ENCODE results near the gene PRKCZ.
A peak's percentile ranks its signal among the peaks of the same experiment; 100 is the strongest.

PRKCZ gene

DNA sequence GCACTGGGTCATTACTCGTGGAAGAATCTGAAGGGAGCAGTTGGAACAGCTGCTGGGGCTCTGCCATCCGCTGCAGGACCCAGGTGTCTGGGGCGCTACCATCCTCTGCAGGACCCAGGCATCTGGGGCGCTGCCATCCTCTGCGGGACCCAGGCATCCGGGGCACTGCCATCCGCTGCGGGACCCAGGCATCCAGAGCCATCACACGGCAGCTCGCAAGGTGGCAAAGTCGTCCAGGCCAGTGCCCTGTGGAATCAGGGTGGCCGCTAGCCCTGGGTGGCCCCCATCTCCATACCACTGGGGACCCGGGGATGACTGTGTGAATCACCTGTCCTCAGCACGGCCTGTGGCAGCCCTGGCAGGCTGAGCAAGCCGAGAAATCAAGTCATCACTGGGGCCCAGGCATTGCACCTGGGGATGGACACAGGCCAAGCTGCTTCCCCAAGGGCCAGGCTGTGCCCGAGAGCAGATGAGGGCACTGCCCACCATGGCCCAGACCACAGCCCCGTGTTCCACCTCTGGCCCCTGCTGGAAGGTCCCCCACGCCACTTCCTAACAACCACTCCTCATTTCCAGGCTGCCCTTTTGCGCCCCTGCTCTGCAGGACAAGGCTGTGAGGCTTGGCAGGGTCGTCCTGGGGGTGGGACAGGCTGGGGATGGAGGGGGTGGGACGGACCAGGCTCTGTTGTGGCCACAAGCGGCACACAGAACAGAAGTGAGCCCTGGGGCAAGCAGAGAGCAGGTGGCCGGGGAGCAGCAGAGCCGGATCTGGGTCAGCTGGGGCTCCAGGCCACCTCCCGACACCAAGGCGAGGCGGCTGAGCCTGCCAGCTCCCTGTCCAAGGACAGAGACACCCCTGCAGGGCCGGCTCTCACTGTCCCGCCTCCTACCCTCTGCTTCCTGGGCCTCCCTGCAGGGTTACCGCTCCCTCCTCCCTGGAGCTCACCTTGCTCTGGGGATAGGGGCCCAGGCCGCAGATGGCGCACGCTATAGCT is 18.4 kb upstream of the PRKCZ start:
- no peaks in the 10 kb centered on the region for H3K4me1 Mint-ChIP-seq (ENCODE audit: low read depth)
- DNase-seq (ENCODE audit: low spot score), result no peak
- no peaks in the 10 kb centered on the region for H3K27me3 Mint-ChIP-seq (ENCODE audit: low read depth)
- no peaks in the 10 kb centered on the region for H3K9me3 Mint-ChIP-seq
- no peak overlapping the region for H3K4me3 Mint-ChIP-seq
- no peak overlapping the region for H3K27ac Mint-ChIP-seq
- no peaks in the 10 kb centered on the region for H3K36me3 Mint-ChIP-seq (ENCODE audit: low read depth)

GRCh38 chr1:2032737-2033136 is 17.5 kb upstream of the PRKCZ start:
- DNase-seq (ENCODE audit: low spot score), result no peak
- Mint-ChIP-seq H3K4me1 (ENCODE audit: low read depth) (no peaks in the 10 kb centered on the region), H3K36me3 (ENCODE audit: low read depth) (no peaks in the 10 kb centered on the region)

GRCh38 chr1:2033165-2033564 is 17.0 kb upstream of the PRKCZ start:
- no peak overlapping the region for H3K4me3 Mint-ChIP-seq
- no peak overlapping the region for H3K27ac Mint-ChIP-seq
- H3K27me3 Mint-ChIP-seq (ENCODE audit: low read depth), result no peaks in the 10 kb centered on the region
- H3K36me3 Mint-ChIP-seq (ENCODE audit: low read depth), result no peaks in the 10 kb centered on the region
- H3K9me3 Mint-ChIP-seq, result no peaks in the 10 kb centered on the region
- no peaks in the 10 kb centered on the region for H3K4me1 Mint-ChIP-seq (ENCODE audit: low read depth)
- DNase-seq (ENCODE audit: low spot score), result no peak

More at GRCh38 chr1:2032737-2033136, 17.5 kb upstream of the PRKCZ start:
- Mint-ChIP-seq H3K27ac (no peak overlapping the region), H3K9me3 (no peaks in the 10 kb centered on the region), H3K27me3 (ENCODE audit: low read depth) (no peaks in the 10 kb centered on the region), H3K4me3 (no peak overlapping the region)

DNA sequence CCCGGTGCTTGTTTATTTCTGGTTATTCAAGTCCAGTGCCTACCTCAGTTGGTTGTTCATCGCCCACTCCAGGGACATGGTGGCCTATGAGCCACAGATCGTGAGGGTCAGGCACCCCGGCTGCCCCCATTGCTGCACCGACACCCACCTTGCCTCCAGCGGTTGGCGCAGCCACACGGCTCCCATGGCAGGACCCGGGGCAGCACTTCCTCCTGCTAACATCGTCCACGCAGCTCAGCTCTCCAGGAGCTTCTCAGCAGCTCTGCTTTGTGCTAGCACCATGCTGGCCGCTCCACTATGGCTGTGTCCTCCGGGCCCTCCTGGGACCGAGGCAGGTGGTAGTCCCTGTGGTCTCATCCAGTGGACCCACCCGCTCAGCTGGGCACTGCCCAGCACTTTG is 13.9 kb upstream of the PRKCZ start:
- DNase-seq (ENCODE audit: low spot score), result no peak
- H3K27me3 Mint-ChIP-seq (ENCODE audit: low read depth), result no peaks in the 10 kb centered on the region
- no peak overlapping the region for H3K4me3 Mint-ChIP-seq
- no peaks in the 10 kb centered on the region for H3K9me3 Mint-ChIP-seq
- no peaks in the 10 kb centered on the region for H3K4me1 Mint-ChIP-seq (ENCODE audit: low read depth)
- no peaks in the 10 kb centered on the region for H3K36me3 Mint-ChIP-seq (ENCODE audit: low read depth)
- H3K27ac Mint-ChIP-seq, result no peak overlapping the region

DNA sequence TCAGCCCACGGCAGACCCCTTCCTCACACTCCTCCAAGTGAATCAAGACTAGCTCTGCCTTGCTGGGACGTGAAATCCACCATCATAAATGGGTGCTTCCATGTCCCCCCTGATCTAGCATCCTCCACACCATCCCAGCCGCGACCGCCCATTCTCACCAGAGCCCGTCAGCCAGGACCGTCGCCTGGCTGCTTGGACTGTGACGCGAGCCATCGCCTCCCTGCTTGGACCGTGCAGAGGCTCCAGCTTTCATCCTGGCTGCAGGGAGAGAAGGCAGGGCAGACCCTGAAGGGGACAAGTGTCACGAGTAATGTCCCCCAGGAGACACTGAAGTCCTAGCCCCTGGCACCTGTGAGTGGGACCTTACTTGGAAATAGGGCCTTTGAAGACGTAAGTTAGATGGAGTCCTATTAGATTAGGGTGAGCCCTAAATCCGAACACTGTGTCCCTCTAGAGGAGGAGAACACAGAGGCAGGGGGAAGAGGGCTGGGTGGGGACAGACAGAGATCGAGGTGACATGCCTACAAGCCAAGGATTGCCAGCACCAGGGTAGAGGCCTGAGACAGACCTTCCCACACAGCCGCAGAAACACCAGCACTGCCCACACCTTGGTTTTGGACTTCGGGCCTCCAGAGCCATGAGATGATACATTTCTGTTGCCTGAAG is 12.8 kb upstream of the PRKCZ start:
- Mint-ChIP-seq H3K27ac (no peak overlapping the region), H3K36me3 (ENCODE audit: low read depth) (no peaks in the 10 kb centered on the region), H3K27me3 (ENCODE audit: low read depth) (no peaks in the 10 kb centered on the region), H3K9me3 (no peaks in the 10 kb centered on the region), H3K4me3 (no peak overlapping the region), H3K4me1 (ENCODE audit: low read depth) (no peaks in the 10 kb centered on the region)
- DNase-seq (ENCODE audit: low spot score), result no peak

DNA sequence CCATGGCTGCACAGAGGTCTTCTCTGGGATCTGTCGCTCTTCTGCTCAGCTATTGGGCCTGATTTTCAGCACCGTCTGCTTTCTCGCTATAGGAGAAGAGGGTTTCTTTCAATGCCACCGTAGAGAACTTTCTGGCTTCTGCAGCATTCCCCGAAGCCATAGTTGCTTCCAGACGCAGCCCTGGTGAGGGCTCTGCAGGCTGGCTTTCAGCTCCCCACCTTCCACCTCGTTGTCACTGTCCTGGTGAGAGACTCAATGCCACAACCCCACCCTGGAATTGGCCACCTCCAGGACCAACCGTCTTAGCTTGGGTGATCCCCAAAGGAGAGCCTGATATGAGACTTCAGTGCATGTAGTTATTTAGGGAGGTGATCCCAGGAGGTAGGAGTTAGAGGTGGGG is 12.0 kb upstream of the PRKCZ start:
- no peaks in the 10 kb centered on the region for H3K27me3 Mint-ChIP-seq (ENCODE audit: low read depth)
- no peaks in the 10 kb centered on the region for H3K36me3 Mint-ChIP-seq (ENCODE audit: low read depth)
- H3K27ac Mint-ChIP-seq, result no peak overlapping the region
- no peak for DNase-seq (ENCODE audit: low spot score)
- H3K9me3 Mint-ChIP-seq, result no peaks in the 10 kb centered on the region
- H3K4me1 Mint-ChIP-seq (ENCODE audit: low read depth), result no peaks in the 10 kb centered on the region
- no peak overlapping the region for H3K4me3 Mint-ChIP-seq

DNA sequence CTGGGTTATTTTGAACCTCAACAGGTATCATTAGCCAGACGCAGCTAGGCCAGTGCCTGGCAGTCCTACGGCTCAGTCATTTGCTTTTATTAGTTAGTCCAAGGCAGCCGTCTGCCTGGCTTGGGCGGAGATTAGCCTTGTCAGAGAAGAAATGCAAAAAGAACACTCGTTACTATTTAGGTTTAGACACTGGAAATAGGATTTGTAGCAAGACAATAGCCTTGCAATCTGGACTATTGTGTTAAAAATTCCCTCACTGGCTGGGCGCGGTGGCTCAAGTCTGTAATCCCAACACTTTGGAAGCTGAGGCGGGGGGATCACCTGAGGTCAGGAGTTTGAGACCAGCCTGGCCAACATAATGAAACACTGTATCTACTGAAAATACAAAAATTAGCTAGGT is 11.0 kb upstream of the PRKCZ start:
- Mint-ChIP-seq H3K27me3 (ENCODE audit: low read depth) (peaks cover 2% of the 10 kb centered on the region), H3K36me3 (ENCODE audit: low read depth) (no peaks in the 10 kb centered on the region), H3K9me3 (no peaks in the 10 kb centered on the region), H3K27ac (no peak overlapping the region), H3K4me3 (no peak overlapping the region), H3K4me1 (ENCODE audit: low read depth) (no peaks in the 10 kb centered on the region)
- no peak for DNase-seq (ENCODE audit: low spot score)

- no peak for DNase-seq (ENCODE audit: low spot score)
- Mint-ChIP-seq H3K4me1 (ENCODE audit: low read depth) (peaks cover 2% of the 10 kb centered on the region), H3K4me3 (no peak overlapping the region), H3K9me3 (no peaks in the 10 kb centered on the region), H3K27ac (no peak overlapping the region), H3K36me3 (ENCODE audit: low read depth) (no peaks in the 10 kb centered on the region), H3K27me3 (ENCODE audit: low read depth) (peaks cover 13% of the 10 kb centered on the region)
Measured at GRCh38 chr1:2041305-2041704, 8.9 kb upstream of the PRKCZ start.

DNA sequence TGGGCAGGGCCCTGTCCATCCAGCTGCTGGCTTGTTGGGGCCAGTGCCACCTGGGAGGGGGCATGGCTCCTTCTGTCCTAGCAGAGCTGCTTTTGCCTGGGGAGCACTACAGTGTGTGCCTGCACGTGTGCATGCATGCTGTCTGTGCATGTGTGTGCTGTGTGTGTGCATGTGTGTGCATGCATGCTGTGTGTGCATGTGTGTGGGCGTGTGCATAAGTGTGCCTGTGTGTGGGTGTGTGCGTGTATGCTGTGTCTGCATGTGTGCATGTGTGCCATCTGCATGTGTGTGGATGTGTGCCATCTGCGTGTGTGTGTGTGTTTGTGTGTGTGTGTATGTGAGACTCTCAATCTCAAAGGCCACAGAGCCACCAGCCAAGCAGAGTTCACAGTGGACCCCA is 8.3 kb upstream of the PRKCZ start:
- Mint-ChIP-seq H3K9me3 (no peaks in the 10 kb centered on the region), H3K27me3 (ENCODE audit: low read depth) (peaks cover 15% of the 10 kb centered on the region), H3K36me3 (ENCODE audit: low read depth) (no peaks in the 10 kb centered on the region)

GRCh38 chr1:2042830-2043773 is 7.1 kb upstream of the PRKCZ start:
- DNase-seq (ENCODE audit: low spot score), result no peak
- H3K4me1 Mint-ChIP-seq (ENCODE audit: low read depth), result peaks cover 2% of the 10 kb centered on the region
- H3K27ac Mint-ChIP-seq, result no peak overlapping the region
- no peak overlapping the region for H3K4me3 Mint-ChIP-seq
- no peaks in the 10 kb centered on the region for H3K36me3 Mint-ChIP-seq (ENCODE audit: low read depth)
- H3K9me3 Mint-ChIP-seq, result no peaks in the 10 kb centered on the region
- peaks cover 19% of the 10 kb centered on the region for H3K27me3 Mint-ChIP-seq (ENCODE audit: low read depth)

More for the DNA sequence above, 8.3 kb upstream of the PRKCZ start:
- H3K27ac Mint-ChIP-seq, result no peak overlapping the region
- DNase-seq (ENCODE audit: low spot score), result no peak
- H3K4me1 Mint-ChIP-seq (ENCODE audit: low read depth), result peaks cover 2% of the 10 kb centered on the region
- no peak overlapping the region for H3K4me3 Mint-ChIP-seq

GRCh38 chr1:2043886-2044285 is 6.3 kb upstream of the PRKCZ start:
- DNase-seq (ENCODE audit: low spot score), result no peak
- Mint-ChIP-seq H3K4me3 (peak overlapping the region; percentile 22), H3K36me3 (ENCODE audit: low read depth) (no peaks in the 10 kb centered on the region), H3K27ac (no peak overlapping the region), H3K9me3 (no peaks in the 10 kb centered on the region), H3K27me3 (ENCODE audit: low read depth) (peaks cover 27% of the 10 kb centered on the region), H3K4me1 (ENCODE audit: low read depth) (peaks cover 3% of the 10 kb centered on the region)

DNA sequence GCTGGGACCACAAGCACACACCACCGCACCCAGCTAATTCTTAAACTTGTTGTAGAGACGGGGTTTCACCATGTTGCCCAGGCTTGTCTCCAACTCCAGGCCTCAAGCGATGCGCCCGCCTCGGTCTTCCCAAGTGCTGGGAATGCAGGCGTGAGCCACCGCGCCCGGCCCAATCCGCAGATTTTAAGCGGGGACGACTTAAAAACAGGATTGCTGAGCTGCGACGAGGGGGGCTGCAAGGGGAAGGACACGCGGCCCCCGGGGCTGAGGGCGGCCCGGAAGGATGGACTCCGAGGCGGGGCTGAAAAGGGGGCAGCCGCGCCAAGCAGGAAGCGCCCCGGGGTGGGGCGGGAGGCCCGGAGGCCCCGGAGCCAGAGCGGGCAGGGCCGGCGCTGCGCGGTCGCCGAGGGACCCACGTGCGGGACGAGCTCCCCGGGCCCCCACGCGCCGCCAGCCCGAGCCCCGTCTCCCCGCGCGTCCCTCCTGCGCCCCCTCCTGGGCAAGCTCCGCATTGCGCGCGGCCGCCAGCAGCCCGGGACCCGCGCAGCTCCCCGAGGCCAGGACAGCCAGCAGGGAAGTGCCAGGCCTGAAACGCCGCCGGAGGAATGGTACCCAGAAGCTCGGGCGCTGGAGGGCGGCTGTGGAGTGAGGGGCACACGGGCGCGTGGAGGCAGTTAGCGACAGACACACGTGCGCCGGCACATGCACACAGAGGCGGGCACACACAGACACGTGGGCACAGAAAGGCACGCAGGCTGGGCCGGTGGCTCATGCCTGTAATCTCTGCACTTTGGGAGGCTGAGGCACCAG is 5.5 kb upstream of the PRKCZ start:
- Mint-ChIP-seq H3K27me3 (ENCODE audit: low read depth) (peaks cover 35% of the 10 kb centered on the region), H3K9me3 (no peaks in the 10 kb centered on the region), H3K36me3 (ENCODE audit: low read depth) (no peaks in the 10 kb centered on the region), H3K4me3 (no peak overlapping the region), H3K27ac (no peak overlapping the region), H3K4me1 (ENCODE audit: low read depth) (peaks cover 9% of the 10 kb centered on the region)
- peak; percentile 69 for DNase-seq (ENCODE audit: low spot score)
